ENCODE data around the gene SLPI.

DNA sequence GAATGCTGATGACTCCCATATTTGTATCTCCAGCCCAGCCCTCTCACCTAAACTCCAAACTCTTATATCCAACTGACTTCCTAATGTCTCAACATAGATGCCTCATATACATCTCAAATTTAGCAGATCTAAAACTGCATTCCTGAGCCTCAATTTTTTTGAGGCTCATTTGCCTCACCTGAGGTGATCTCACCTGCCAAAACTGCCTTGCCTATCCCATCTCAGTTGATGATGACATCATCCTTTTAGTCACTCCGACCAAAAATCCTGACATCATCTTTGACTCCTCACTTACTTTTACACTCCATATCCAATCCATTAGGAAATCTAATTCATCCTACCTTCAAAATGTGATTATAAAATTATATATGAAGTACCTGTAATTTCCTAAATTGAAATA is 25.6 kb upstream of the SLPI start:
- TF ChIP-seq ZNF384 (IDR thresholded peaks at IDR 0.05) (no peak), SP1 (IDR thresholded peaks at IDR 0.05) (no peak), HDGF (IDR thresholded peaks at IDR 0.05; ENCODE audit: borderline replicate concordance) (no peak), FOXA1 (IDR thresholded peaks at IDR 0.05) (no peak), SUZ12 (IDR thresholded peaks at IDR 0.05) (no peak), ARNT (IDR thresholded peaks at IDR 0.05) (no peak), BHLHE40 (IDR thresholded peaks at IDR 0.05; ENCODE audit: borderline replicate concordance) (no peak), FOXM1 (IDR thresholded peaks at IDR 0.05; ENCODE audit: borderline replicate concordance) (no peak), NFRKB (IDR thresholded peaks at IDR 0.05) (no peak), TARDBP (IDR thresholded peaks at IDR 0.05) (no peak), LEF1 (IDR thresholded peaks at IDR 0.05; ENCODE audit: borderline replicate concordance) (no peak), FOXK2 (IDR thresholded peaks at IDR 0.05) (no peak)
